Neural cell (in vitro differentiated cells): Measurements from ENCODE around the gene NDST4. TPM values are rescaled to one million over a fixed set of nuclear protein-coding genes. Genes with fewer than 3 reads are reported as not detected.
"Not testable (repeated sequence)": the region's sequence is repeated elsewhere in the genome, so short reads cannot be mapped to it uniquely, and the experiment has no call there.

Source experiments
- H2AFZ ChIP-seq: fragments of 200-600, 300-800 bp; sonication (generic), shearing (Covaris generic); 2 replicates; pipeline ENCODE4 v1.6.0; 2014; ENCODE audit warnings: low read depth, mild to moderate bottlenecking, antibody characterized with exemption, low read length, moderate library complexity
- H3F3A ChIP-seq: fragments of 200-600 bp; shearing (Covaris generic); 2 replicates; pipeline ENCODE4 v1.6.1; 2016; ENCODE audit warnings: mild to moderate bottlenecking, moderate library complexity, mixed read lengths, antibody characterized with exemption, low read length; ENCODE audit not compliant: insufficient read depth, poor library complexity, severe bottlenecking
- H3K27ac ChIP-seq: fragments of 200-600, 300-800 bp; sonication (generic), shearing (Covaris generic); 2 replicates; pipeline ENCODE4 v1.5.1; 2014; ENCODE audit warnings: mild to moderate bottlenecking, low read length, moderate library complexity
- H3K27me3 ChIP-seq: fragments of 300-800, 200-600 bp; sonication (generic), shearing (Covaris generic); 2 replicates; pipeline ENCODE4 v1.6.0; 2014; ENCODE audit warnings: mild to moderate bottlenecking, low read depth, low read length, moderate library complexity; ENCODE audit not compliant: insufficient read depth
- H3K36me3 ChIP-seq: fragments of 300-800, 200-600 bp; sonication (generic), shearing (Covaris generic); 2 replicates; pipeline ENCODE4 v1.5.1; 2014; ENCODE audit warnings: mild to moderate bottlenecking, antibody characterized with exemption, low read length, moderate library complexity; ENCODE audit not compliant: insufficient read depth
- H3K4me2 ChIP-seq: fragments of 300-800, 200-600 bp; sonication (generic), shearing (Covaris generic); 2 replicates; pipeline ENCODE4 v1.6.0; 2014; ENCODE audit warnings: mild to moderate bottlenecking, low read length
- H3K4me3 ChIP-seq: fragments of 300-800, 200-600 bp; sonication (generic), shearing (Covaris generic); 2 replicates; pipeline ENCODE4 v1.5.1; 2014; ENCODE audit warnings: mild to moderate bottlenecking, low read length, moderate library complexity
- H3K79me2 ChIP-seq: fragments of 200-600 bp; shearing (Covaris generic); replicated peaks from 2 replicates; pipeline ENCODE4 v1.6.0; 2014; ENCODE audit warnings: mild to moderate bottlenecking, low read length, moderate library complexity; ENCODE audit not compliant: insufficient read depth
- H3K9ac ChIP-seq: fragments of 300-800, 200-600 bp; sonication (generic), shearing (Covaris generic); 2 replicates; pipeline ENCODE4 v1.6.1; 2016; ENCODE audit warnings: mild to moderate bottlenecking, low read length, mixed read lengths
- H3K9me2 ChIP-seq: fragments of 200-600 bp; shearing (Covaris generic); 2 replicates; pipeline ENCODE4 v1.6.1; 2016; ENCODE audit warnings: mild to moderate bottlenecking, low read length, mixed read lengths; ENCODE audit not compliant: insufficient read depth
- H3K9me3 ChIP-seq: fragments of 200-600, 300-800 bp; sonication (generic), shearing (Covaris generic); 2 replicates; pipeline ENCODE4 v1.6.1; 2016; ENCODE audit warnings: mild to moderate bottlenecking, mixed run types, low read length, moderate library complexity, mixed read lengths
- H4K20me1 ChIP-seq: fragments of 200-600 bp; shearing (Covaris generic); 2 replicates; pipeline ENCODE4 v1.6.1; 2016; ENCODE audit warnings: mild to moderate bottlenecking, mixed run types; ENCODE audit not compliant: insufficient read depth
- EP300 ChIP-seq: fragments of 450-650 bp; conservative IDR thresholded peaks from 2 replicates; pipeline ENCODE4 v1.6.1; 2014; ENCODE audit warnings: antibody characterized with exemption, mild to moderate bottlenecking, moderate library complexity; ENCODE audit not compliant: poor library complexity, severe bottlenecking
- EZH2 ChIP-seq: fragments of 200-600, 300-800 bp; shearing (Covaris generic), sonication (generic); IDR thresholded peaks from 2 replicates; pipeline ENCODE4 v1.6.1; 2014; ENCODE audit warnings: antibody characterized with exemption, low read length, borderline replicate concordance, mild to moderate bottlenecking; ENCODE audit not compliant: insufficient read depth, poor library complexity, severe bottlenecking
- MXI1 ChIP-seq: fragments of 450-650 bp; conservative IDR thresholded peaks from 2 replicates; pipeline ENCODE4 v1.6.1; 2014; ENCODE audit warnings: antibody characterized with exemption, mild to moderate bottlenecking; ENCODE audit not compliant: poor library complexity, severe bottlenecking
- POLR2AphosphoS5 ChIP-seq: IDR thresholded peaks from 2 replicates; pipeline ENCODE4 v1.6.1; 2012
- RAD21 ChIP-seq: fragments of 450-650 bp; conservative IDR thresholded peaks from 2 replicates; pipeline ENCODE4 v1.6.1; 2014; ENCODE audit warnings: antibody characterized with exemption, mild to moderate bottlenecking, moderate library complexity
- SMC3 ChIP-seq: fragments of 450-650 bp; conservative IDR thresholded peaks from 2 replicates; pipeline ENCODE4 v1.6.1; 2014; ENCODE audit warnings: antibody characterized with exemption, mild to moderate bottlenecking, moderate library complexity; ENCODE audit not compliant: poor library complexity
- TAF1 ChIP-seq: IDR thresholded peaks from 2 replicates; pipeline ENCODE4 v1.6.1; 2012; ENCODE audit warnings: low read depth
- polyA plus RNA-seq: library from polyadenylated mRNA; depleted of rRNA; stranded (reverse); fragments of >200 nt; gene quantifications from 2 replicates; pipeline ENCODE4 v1.2.3, GENCODE V29; 2014
- TF ChIP-seq, protein P1 (sequence below): IDR thresholded peaks from 2 replicates; pipeline ENCODE4 v1.6.1; 2012; ENCODE audit warnings: borderline replicate concordance
- TF ChIP-seq, protein P2 (sequence below): fragments of 450-650 bp; IDR thresholded peaks from 2 replicates; pipeline ENCODE4 v1.5.1; 2014; ENCODE audit warnings: antibody characterized with exemption, mild to moderate bottlenecking, moderate library complexity; ENCODE audit not compliant: poor library complexity, severe bottlenecking

NDST4 gene
- polyA plus RNA-seq, 1 donor from 2014 or later, result 1.3 TPM

DNA sequence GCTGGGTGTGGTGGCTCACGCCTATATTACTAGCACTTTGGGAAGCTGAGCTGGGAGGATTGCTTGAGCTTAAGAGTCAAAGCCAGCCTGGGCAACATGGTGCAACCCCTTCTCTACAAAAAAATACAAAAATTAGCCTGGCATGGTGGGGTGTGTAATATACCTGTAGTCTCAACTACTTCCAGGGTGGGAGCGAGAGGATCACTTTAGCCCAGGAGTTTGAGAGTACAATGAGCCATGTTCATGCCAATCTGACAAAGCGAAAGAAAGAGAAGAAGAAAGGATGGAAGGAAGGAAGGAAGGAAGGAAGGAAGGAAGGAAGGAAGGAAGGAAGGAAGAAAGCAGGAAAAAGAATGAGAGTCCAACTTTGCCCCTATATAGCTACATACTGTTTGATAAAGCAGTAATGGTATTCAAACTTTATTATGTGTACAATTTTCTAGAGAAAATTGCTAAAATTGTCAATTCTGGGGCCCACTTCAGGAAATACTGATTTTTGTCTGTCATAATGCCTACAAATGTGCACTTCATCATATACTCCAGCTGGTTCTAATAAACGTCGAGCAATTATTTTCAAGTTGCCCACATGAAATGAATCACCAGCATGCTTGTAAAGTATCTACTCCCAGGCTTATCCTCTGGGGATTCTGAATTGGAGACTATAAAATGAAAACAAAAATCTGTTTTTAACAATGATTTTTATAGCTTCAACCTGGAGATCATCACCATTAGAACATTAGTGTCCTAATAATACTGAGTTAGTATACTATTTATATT, 132.3 kb downstream of the NDST4 start:
- H3K27ac ChIP-seq, result no peak overlapping the region
- no peaks in the 10 kb centered on the region for H3K27me3 ChIP-seq
- H4K20me1 ChIP-seq, result no peaks in the 10 kb centered on the region
- H3K79me2 ChIP-seq, result no peaks in the 10 kb centered on the region
- H3K9me2 ChIP-seq, result no peaks in the 10 kb centered on the region
- no peaks in the 10 kb centered on the region for H3F3A ChIP-seq
- no peak overlapping the region for H3K9ac ChIP-seq
- no peak overlapping the region for H3K4me2 ChIP-seq
- H3K36me3 ChIP-seq, result no peaks in the 10 kb centered on the region
- H3K4me3 ChIP-seq, result no peak overlapping the region
- H3K9me3 ChIP-seq, result no peaks in the 10 kb centered on the region
- H2AFZ ChIP-seq, result no peak overlapping the region
- no peak for TF ChIP-seq SMC3
- TF ChIP-seq, protein P1, sequence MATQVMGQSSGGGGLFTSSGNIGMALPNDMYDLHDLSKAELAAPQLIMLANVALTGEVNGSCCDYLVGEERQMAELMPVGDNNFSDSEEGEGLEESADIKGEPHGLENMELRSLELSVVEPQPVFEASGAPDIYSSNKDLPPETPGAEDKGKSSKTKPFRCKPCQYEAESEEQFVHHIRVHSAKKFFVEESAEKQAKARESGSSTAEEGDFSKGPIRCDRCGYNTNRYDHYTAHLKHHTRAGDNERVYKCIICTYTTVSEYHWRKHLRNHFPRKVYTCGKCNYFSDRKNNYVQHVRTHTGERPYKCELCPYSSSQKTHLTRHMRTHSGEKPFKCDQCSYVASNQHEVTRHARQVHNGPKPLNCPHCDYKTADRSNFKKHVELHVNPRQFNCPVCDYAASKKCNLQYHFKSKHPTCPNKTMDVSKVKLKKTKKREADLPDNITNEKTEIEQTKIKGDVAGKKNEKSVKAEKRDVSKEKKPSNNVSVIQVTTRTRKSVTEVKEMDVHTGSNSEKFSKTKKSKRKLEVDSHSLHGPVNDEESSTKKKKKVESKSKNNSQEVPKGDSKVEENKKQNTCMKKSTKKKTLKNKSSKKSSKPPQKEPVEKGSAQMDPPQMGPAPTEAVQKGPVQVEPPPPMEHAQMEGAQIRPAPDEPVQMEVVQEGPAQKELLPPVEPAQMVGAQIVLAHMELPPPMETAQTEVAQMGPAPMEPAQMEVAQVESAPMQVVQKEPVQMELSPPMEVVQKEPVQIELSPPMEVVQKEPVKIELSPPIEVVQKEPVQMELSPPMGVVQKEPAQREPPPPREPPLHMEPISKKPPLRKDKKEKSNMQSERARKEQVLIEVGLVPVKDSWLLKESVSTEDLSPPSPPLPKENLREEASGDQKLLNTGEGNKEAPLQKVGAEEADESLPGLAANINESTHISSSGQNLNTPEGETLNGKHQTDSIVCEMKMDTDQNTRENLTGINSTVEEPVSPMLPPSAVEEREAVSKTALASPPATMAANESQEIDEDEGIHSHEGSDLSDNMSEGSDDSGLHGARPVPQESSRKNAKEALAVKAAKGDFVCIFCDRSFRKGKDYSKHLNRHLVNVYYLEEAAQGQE, result no peak

DNA sequence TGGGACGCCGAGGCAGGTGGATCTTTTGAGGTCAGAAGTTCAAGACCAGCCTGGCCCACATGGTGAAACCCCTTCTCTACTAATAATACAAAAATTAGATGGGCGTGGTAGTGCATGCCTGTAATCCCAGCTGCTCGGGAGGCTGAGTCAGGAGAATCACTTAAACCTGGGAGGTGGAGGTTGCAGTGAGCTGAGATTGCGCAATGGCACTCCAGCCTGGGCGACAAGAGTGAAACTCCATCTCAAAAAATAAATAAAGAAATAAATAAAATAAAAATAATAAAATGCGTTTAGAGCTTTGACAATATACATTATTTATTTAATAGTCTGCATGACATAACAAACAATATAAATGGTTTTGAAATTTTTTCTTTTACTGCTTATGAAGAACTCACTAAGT, 133.0 kb downstream of the NDST4 start:
- H3K27me3 ChIP-seq, H3K9me2 ChIP-seq, H3K36me3 ChIP-seq, H4K20me1 ChIP-seq, H3K9ac ChIP-seq, H3K4me3 ChIP-seq, H3F3A ChIP-seq, H3K9me3 ChIP-seq, H3K4me2 ChIP-seq, H3K79me2 ChIP-seq, H2AFZ ChIP-seq, H3K27ac ChIP-seq: not testable (repeated sequence)

DNA sequence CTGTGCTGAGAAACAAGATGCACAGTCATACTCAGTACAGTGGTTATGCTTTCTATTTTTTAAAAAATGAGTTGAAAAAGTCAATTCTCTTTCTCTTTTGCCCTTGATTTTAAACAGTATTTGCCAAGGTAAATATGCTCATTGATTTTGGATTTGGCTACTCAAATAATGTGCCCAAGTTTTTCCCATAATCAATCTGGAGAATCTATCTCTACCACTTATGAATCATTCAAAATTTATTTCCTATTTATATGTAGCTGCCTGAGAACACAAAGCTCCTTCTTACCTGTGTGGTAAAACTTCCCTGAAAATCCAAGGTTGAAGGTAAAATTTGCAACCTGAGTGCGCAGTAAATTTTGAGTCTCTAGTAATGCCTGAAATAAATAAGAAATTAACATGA, 136.5 kb downstream of the NDST4 start:
- H3K27ac ChIP-seq, result no peak overlapping the region
- no peaks in the 10 kb centered on the region for H3K27me3 ChIP-seq
- no peaks in the 10 kb centered on the region for H4K20me1 ChIP-seq
- H3K9me2 ChIP-seq, result no peaks in the 10 kb centered on the region
- no peak overlapping the region for H3K4me3 ChIP-seq
- H3K36me3 ChIP-seq, result no peaks in the 10 kb centered on the region
- H2AFZ ChIP-seq, result no peak overlapping the region
- no peak overlapping the region for H3K4me2 ChIP-seq
- no peak overlapping the region for H3K9ac ChIP-seq
- no peaks in the 10 kb centered on the region for H3K9me3 ChIP-seq
- H3K79me2 ChIP-seq, result no peaks in the 10 kb centered on the region
- H3F3A ChIP-seq, result no peaks in the 10 kb centered on the region
- no peak for TF ChIP-seq TAF1
- TF ChIP-seq SMC3, result no peak

DNA sequence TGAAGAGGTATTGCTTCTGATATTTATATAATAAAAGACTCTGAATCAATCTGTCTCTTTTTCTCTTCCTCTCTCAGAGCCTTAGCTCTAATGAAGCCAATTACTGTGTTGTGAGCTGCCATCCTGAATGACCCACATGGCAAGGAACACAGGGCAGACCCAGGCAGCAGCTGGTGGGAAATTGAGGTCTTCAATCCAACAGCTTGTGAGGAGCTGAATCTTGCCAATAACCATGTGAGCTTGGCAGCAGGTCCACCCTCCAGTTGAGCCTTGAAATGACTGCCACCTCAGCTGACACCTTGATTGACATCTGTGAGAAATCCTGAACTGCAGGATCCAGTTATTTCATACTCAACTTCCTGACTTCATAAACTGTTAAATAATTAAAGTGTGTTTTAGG, 149.4 kb downstream of the NDST4 start:
- H3K27me3 ChIP-seq, result no peaks in the 10 kb centered on the region
- H2AFZ ChIP-seq, result no peak overlapping the region
- H4K20me1 ChIP-seq, result no peaks in the 10 kb centered on the region
- H3K9me2 ChIP-seq, result no peaks in the 10 kb centered on the region
- H3K27ac ChIP-seq, result no peak overlapping the region
- no peaks in the 10 kb centered on the region for H3K79me2 ChIP-seq
- H3K9me3 ChIP-seq, result no peaks in the 10 kb centered on the region
- no peak overlapping the region for H3K4me3 ChIP-seq
- no peaks in the 10 kb centered on the region for H3K36me3 ChIP-seq
- no peaks in the 10 kb centered on the region for H3F3A ChIP-seq
- TF ChIP-seq POLR2AphosphoS5 (no peak), EP300 (no peak), RAD21 (no peak), TAF1 (no peak), SMC3 (no peak), MXI1 (no peak), EZH2 (no peak)
- TF ChIP-seq, protein P2, sequence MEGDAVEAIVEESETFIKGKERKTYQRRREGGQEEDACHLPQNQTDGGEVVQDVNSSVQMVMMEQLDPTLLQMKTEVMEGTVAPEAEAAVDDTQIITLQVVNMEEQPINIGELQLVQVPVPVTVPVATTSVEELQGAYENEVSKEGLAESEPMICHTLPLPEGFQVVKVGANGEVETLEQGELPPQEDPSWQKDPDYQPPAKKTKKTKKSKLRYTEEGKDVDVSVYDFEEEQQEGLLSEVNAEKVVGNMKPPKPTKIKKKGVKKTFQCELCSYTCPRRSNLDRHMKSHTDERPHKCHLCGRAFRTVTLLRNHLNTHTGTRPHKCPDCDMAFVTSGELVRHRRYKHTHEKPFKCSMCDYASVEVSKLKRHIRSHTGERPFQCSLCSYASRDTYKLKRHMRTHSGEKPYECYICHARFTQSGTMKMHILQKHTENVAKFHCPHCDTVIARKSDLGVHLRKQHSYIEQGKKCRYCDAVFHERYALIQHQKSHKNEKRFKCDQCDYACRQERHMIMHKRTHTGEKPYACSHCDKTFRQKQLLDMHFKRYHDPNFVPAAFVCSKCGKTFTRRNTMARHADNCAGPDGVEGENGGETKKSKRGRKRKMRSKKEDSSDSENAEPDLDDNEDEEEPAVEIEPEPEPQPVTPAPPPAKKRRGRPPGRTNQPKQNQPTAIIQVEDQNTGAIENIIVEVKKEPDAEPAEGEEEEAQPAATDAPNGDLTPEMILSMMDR, result no peak
- TF ChIP-seq, protein P1, result no peak
- no peak overlapping the region for H3K9ac ChIP-seq
- no peak overlapping the region for H3K4me2 ChIP-seq
